ENCODE measurements around the gene KLRC1.

- TF ChIP-seq CTCF (IDR thresholded peaks at IDR 0.05), result no peak
- no peak for TF ChIP-seq POLR2A (IDR thresholded peaks at IDR 0.05)
These were observed 47.9 kb downstream of the KLRC1 start for GRCh38 chr12:10405294-10405693.

Measured in esophagus squamous epithelium (tissue), 4 donors.